K562 (cell line): Measurements from ENCODE around the gene PWWP2A. TPM values are rescaled to one million over a fixed set of nuclear protein-coding genes. Genes with fewer than 3 reads are reported as not detected.

Experiments used
- ATAC-seq: fragments of 200-7000 bp; cut with Tn5 transposase; 3 replicates; pipeline ENCODE4 v1.9.1; 2020; ENCODE audit warnings: moderate library complexity
- BruUV-seq: library from RNA; stranded (reverse); fragments of 400-500 nt; replicated peaks from 2 replicates; lab custom pipeline; 2021; lab: Mats Ljungman, UMichigan
- CTCF ChIA-PET: fragments of 300-600 bp; formaldehyde crosslinking; extraction: SDS; loops from one replicate; lab custom pipeline; 2021; ENCODE audit warnings: low intra/inter-chr PET ratio; lab: Yijun Ruan, JAX
- POLR2A ChIA-PET: fragments of 300-600, 350-650 bp; sonication (Branson Sonifier 250); formaldehyde crosslinking; extraction: SDS; loops from one replicate; lab custom pipeline; 2021; ENCODE audit warnings: antibody characterized with exemption, inconsistent platforms; lab: Yijun Ruan, JAX
- DNase-seq, 4 experiments: peaks; one replicate each; pipeline versions ENCODE4 v3.0.0 to v3.0.0-alpha.2; 2011 to 2018; ENCODE audit warnings: low spot score in 3 of 4, mixed read lengths in 3 of 4; ENCODE audit errors: extremely low read depth in 1 of 4
- FAIRE-seq: peaks from 2 replicates; lab custom pipeline; 2011; peaks lifted over from hg19 to GRCh38; lab: Jason Lieb, UNC
- H2AFZ ChIP-seq: 2 replicates; pipeline ENCODE4 v1.6.0; 2011; ENCODE audit warnings: low read depth, low read length, control low read depth, inconsistent platforms
- H3K27ac ChIP-seq: fragments of 200-600 bp; 3 replicates; pipeline ENCODE4 v1.8.0; 2011; ENCODE audit warnings: low read depth, mild to moderate bottlenecking, control low read depth, inconsistent platforms, low read length, moderate library complexity, mixed read lengths; ENCODE audit errors: extremely low read depth
- H3K27me3 ChIP-seq, 2 experiments: fragments of 300-600 bp in 1 of 2; 2 replicates in 1 of 2; 3 replicates in 1 of 2; pipeline versions ENCODE4 v1.6.0 to v1.8.0; 2011; ENCODE audit warnings: inconsistent platforms in 2 of 2, low read length in 2 of 2, mild to moderate bottlenecking in 1 of 2, mixed read lengths in 1 of 2, moderate library complexity in 1 of 2; ENCODE audit not compliant: control insufficient read depth in 2 of 2, insufficient read depth in 2 of 2
- H3K36me3 ChIP-seq: fragments of 300-600 bp; 3 replicates; pipeline ENCODE4 v1.8.0; 2011; ENCODE audit warnings: mild to moderate bottlenecking, low read length, inconsistent platforms; ENCODE audit not compliant: control insufficient read depth, insufficient read depth
- H3K4me1 ChIP-seq, 2 experiments: fragments of 200-600 bp in 1 of 2; replicated peaks in 1 of 2; 2 replicates in 1 of 2; 3 replicates in 1 of 2; pipeline versions ENCODE4 v1.5.1 to v1.8.0; 2011; ENCODE audit warnings: inconsistent platforms in 2 of 2, low read length in 2 of 2, mild to moderate bottlenecking in 1 of 2, mixed read lengths in 1 of 2, moderate library complexity in 1 of 2; ENCODE audit not compliant: control insufficient read depth in 2 of 2, insufficient read depth in 2 of 2
- H3K4me2 ChIP-seq: 2 replicates; pipeline ENCODE4 v1.6.1; 2011; ENCODE audit warnings: low read length, control low read depth, inconsistent platforms, mixed read lengths; ENCODE audit not compliant: insufficient read depth
- H3K4me3 ChIP-seq: fragments of 200-600 bp; sonication (generic), shearing (Covaris generic); 2 replicates; pipeline ENCODE4 v1.5.1; 2016; ENCODE audit warnings: control low read depth, inconsistent platforms
- H3K79me2 ChIP-seq: fragments of 200-600 bp; 3 replicates; pipeline ENCODE4 v1.8.0; 2011; ENCODE audit warnings: low read length, inconsistent platforms; ENCODE audit not compliant: control insufficient read depth, insufficient read depth
- H3K9ac ChIP-seq, 2 experiments: 2 replicates each; pipeline versions ENCODE4 v1.6.0 to v1.6.1; 2011; ENCODE audit warnings: low read depth in 2 of 2, low read length in 2 of 2, control low read depth in 1 of 2, inconsistent platforms in 1 of 2, mild to moderate bottlenecking in 1 of 2, mixed read lengths in 1 of 2; ENCODE audit not compliant: insufficient read depth in 1 of 2
- H3K9me1 ChIP-seq: one replicate; pipeline ENCODE4 v1.6.0; 2011; ENCODE audit warnings: inconsistent platforms, mild to moderate bottlenecking, low read length, moderate library complexity; ENCODE audit not compliant: control insufficient read depth, insufficient read depth
- H3K9me3 ChIP-seq: replicated peaks from 2 replicates; pipeline ENCODE4 v1.5.1; 2011; ENCODE audit warnings: low read depth, low read length, inconsistent platforms; ENCODE audit not compliant: control insufficient read depth, insufficient read depth
- H4K20me1 ChIP-seq: replicated peaks from 2 replicates; pipeline ENCODE4 v1.6.1; 2011; ENCODE audit warnings: low read length, inconsistent platforms, mixed read lengths; ENCODE audit not compliant: control insufficient read depth, insufficient read depth
- CEBPB ChIP-seq: fragments of 450-650 bp; IDR thresholded peaks from 2 replicates; pipeline ENCODE4 v1.6.1; 2016; ENCODE audit warnings: missing genetic modification characterization, missing compliant biosample characterization
- CEBPG ChIP-seq, 3 experiments: fragments of 200-800 bp in 1 of 3; sonication (Bioruptor generic) in 1 of 3; sonication (generic) in 1 of 3; formaldehyde crosslinking in 1 of 3; IDR thresholded peaks in 2 of 3; conservative IDR thresholded peaks in 1 of 3; 2 replicates each; pipeline versions ENCODE4 v1.6.1 to v1.8.0; 2016 to 2022; ENCODE audit warnings: missing compliant biosample characterization in 2 of 3, missing genetic modification characterization in 2 of 3, mild to moderate bottlenecking in 1 of 3, missing genetic modification reagents in 1 of 3
- E2F8 ChIP-seq: fragments of 450-650 bp; IDR thresholded peaks from 2 replicates; pipeline ENCODE4 v1.7.1; 2018; ENCODE audit warnings: mild to moderate bottlenecking, low read depth; ENCODE audit not compliant: partially characterized antibody
- MIER1 ChIP-seq: fragments of 450-650 bp; IDR thresholded peaks from 2 replicates; pipeline ENCODE4 v1.6.1; 2016; ENCODE audit warnings: antibody characterized with exemption, mild to moderate bottlenecking, low read depth
- ZBTB17 ChIP-seq: fragments of 450-650 bp; formaldehyde crosslinking; IDR thresholded peaks from 2 replicates; pipeline ENCODE4 v1.4.0; 2020; ENCODE audit warnings: mild to moderate bottlenecking
- ZNF140 ChIP-seq: fragments of 250-450 bp; sonication (Bioruptor Pico); IDR thresholded peaks from 2 replicates; pipeline ENCODE4 v1.8.0; 2021; ENCODE audit warnings: moderate library complexity, mild to moderate bottlenecking, inconsistent platforms
- ZNF507 ChIP-seq: conservative IDR thresholded peaks from 2 replicates; pipeline ENCODE4 v1.6.1; 2017; ENCODE audit warnings: missing genetic modification characterization, missing compliant biosample characterization
- WGBS: fragments of 100-300 bp; shearing (Covaris generic); methylation state at CpG from one replicate; pipeline ENCODE4 v1.1.6; 2016; ENCODE audit warnings: low coverage, mixed read lengths; ENCODE audit not compliant: insufficient coverage; ENCODE audit errors: missing lambda C conversion rate; 5-methylcytosine and 5-hydroxymethylcytosine counted together
- in situ Hi-C: fragments of 300-500 bp; cut with MboI; formaldehyde crosslinking; loops from 4 replicates; pipeline ENCODE4 v1.15.0; 2018; ENCODE audit warnings: inconsistent platforms, mixed read lengths
- intact Hi-C: fragments of 100-400 bp; cut with micrococcal nuclease; formaldehyde crosslinking; loops from 2 replicates; pipeline ENCODE4 v1.14.2; 2022
- polyA plus RNA-seq, 8 experiments: library from polyadenylated mRNA; depleted of rRNA in 4 of 8; stranded (reverse) in 5 of 8; unstranded in 3 of 8; fragments of >200 nt; fragmentation: Nextera tagmentation in 2 of 8; fragmentation: Illumina TruSeq in 1 of 8; extraction: Ambion mirVana in 2 of 8; extraction: Trizol in 1 of 8; gene quantifications; 2 replicates each; pipeline versions ENCODE4 v1.2.1 to v1.2.3, GENCODE V29; 2011 to 2014; ENCODE audit warnings: inconsistent platforms in 1 of 8, missing spikeins in 1 of 8
- total RNA-seq, 7 experiments: library from RNA; depleted of rRNA in 6 of 7; stranded (reverse); fragments of >200 nt in 6 of 7; fragmentation: Illumina TruSeq in 2 of 7; extraction: Trizol in 2 of 7; gene quantifications; 2 replicates each; pipeline versions ENCODE4 v1.2.1 to v1.2.3, GENCODE V29; 2011 to 2021; ENCODE audit warnings: low replicate concordance in 1 of 7

The PWWP2A gene
- total and polyA plus RNA-seq, 9 of the 15 experiments (the other 6 are each of a cell fraction or from before 2014, with no cell fraction given) = 2.7 to 26.3 (median 14.6) TPM

- no peak for TF ChIP-seq E2F8
- TF ChIP-seq, all 486 proteins: peak for 0
These were observed 38.8 kb upstream of the PWWP2A start (continued) for GRCh38 chr5:160158087-160158486.

DNA sequence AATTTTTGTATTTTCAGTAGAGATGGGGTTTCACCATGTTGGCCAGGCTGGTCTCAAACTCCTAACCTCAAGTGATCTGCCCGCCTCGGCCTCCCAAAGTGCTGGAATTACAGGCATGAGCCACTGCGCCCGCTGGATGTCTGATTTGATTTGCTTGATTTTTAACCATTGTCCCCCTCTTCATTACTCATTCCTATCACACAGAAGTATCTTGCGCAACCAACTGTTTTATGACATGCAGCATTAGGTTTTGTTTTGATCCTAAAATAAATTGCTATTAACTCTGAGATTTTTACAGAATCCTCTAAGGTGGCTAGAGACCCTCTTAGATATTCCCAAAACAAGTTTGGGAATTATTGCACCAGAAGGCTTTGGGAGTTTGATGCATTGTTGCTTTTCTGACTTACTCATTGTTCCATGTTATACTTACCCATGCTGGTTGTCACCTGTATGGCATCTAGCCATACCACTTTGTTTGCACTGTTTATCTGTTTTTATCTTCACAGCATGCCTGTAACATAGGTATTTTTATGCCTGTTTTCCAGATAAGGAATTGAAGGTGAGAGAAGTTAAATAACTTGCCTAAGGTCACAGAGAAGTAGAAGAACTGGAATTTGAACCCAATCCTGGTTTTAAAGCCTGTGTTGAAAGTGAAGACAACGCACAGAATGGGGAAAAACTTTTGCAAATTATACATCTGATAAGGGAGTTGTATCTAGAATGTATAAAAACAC is 35.9 kb upstream of the PWWP2A start:
- H3K4me1 ChIP-seq = no peaks in the 10 kb centered on the region
- FAIRE-seq = no peak
- H2AFZ ChIP-seq = no peak overlapping the region
- no peaks in the 10 kb centered on the region for H3K9me1 ChIP-seq
- H3K27me3 ChIP-seq = peaks cover 15 to 31% of the 10 kb centered on the region in 2 experiments; a peak in 4 of 5 replicates
- BruUV-seq = no TSS peak
- H3K9me3 ChIP-seq = no peaks in the 10 kb centered on the region
- H3K27ac ChIP-seq = no peak overlapping the region
- no peaks in the 10 kb centered on the region for H3K36me3 ChIP-seq
- TF ChIP-seq MIER1 (no peak), ZNF140 (no peak), CEBPG (CRISPR knock-in tag; IDR thresholded peaks at IDR 0.05) (no peak; the same call in 1 of the 2 replicates), CEBPG (tag; conservative IDR thresholded peaks at IDR 0.05 in 1 of 2, IDR thresholded peaks at IDR 0.05 in 1 of 2) (peak; percentile 57 to 84), CEBPB (peak; percentile 91), ZBTB17 (CRISPR knock-in tag) (no peak), ZNF507 (tag) (no peak)
- TF ChIP-seq, all 486 proteins: peak for 2
- ChIA-PET POLR2A (no interaction called here), CTCF (no interaction called here)
- no peak overlapping the region for H3K4me3 ChIP-seq
- intact Hi-C loops = no loop called here
- H3K4me2 ChIP-seq = no peak overlapping the region
- H4K20me1 ChIP-seq = no peaks in the 10 kb centered on the region
- no peak overlapping the region for H3K9ac ChIP-seq
- in situ Hi-C loops = no loop called here
- ATAC-seq (no peak), DNase-seq (no peak)
- 17% methylated on average over 6 of the region's 6 CpGs for WGBS
- H3K79me2 ChIP-seq = no peaks in the 10 kb centered on the region
